H7 (cell line): ENCODE data around the gene SRBD1. TPM values are rescaled to one million over a fixed set of nuclear protein-coding genes. Genes with fewer than 3 reads are reported as not detected.
A peak's percentile ranks its signal among the peaks of the same experiment; 100 is the strongest.

ENCODE experiments used
- DNase-seq: peaks from one replicate; pipeline ENCODE4 v3.0.0; 2012
- H3K27me3 ChIP-seq: 2 replicates; pipeline ENCODE4 v1.6.0; 2011; ENCODE audit warnings: mild to moderate bottlenecking, low read length; ENCODE audit not compliant: control insufficient read depth, insufficient read depth
- H3K36me3 ChIP-seq: replicated peaks from 2 replicates; pipeline ENCODE4 v1.5.1; 2011; ENCODE audit warnings: low read length; ENCODE audit not compliant: control insufficient read depth, insufficient read depth
- H3K4me3 ChIP-seq: 2 replicates; pipeline ENCODE4 v1.5.1; 2011; ENCODE audit warnings: low read depth, mild to moderate bottlenecking, control low read depth, low read length, moderate library complexity; ENCODE audit not compliant: insufficient read depth
- total RNA-seq: library from RNA; depleted of rRNA; stranded (reverse); fragments of >200 nt; shearing (Covaris generic); gene quantifications from 2 replicates; pipeline ENCODE4 v1.2.3, GENCODE V29; 2014

Gene SRBD1
- total RNA-seq, 1 experiment from 2014 or later: 22.2 TPM

DNA sequence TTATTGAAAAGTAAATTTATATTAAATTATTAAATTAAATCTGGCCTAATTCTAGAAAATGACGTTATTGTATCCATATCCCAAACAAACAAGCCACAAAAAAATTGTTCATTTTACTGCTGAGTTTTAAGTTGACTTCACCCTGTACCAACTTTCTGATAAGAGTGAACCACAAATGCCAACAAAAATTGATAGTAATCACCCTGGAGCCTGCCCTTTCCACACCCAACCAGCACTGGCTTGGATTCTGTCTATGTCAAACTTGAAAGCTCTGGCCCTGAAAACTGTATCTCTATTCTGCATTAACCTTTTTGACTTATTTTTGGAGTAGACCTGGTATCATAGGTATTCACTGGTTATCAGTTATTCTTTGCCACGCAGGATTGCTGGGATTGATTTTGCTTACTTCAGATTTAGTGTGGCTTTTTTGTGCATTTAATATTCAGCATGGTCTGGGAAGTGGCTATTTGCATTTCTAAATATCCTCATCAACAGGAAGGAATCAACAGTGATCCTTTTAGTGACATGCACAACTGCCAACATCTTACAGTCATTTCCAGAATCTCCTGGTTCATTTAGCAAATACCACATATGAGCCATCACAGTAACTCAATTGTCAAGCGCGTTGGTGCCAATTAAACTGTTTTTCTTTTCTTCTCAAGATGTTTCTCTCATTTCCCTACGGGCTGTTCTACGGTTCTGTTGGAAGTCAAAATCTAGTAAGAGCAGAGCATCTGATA is 11.4 kb upstream of the SRBD1 start:
- H3K27me3 ChIP-seq: no peaks in the 10 kb centered on the region
- no peak overlapping the region for H3K4me3 ChIP-seq
- no peak for DNase-seq
- no peaks in the 10 kb centered on the region for H3K36me3 ChIP-seq

DNA sequence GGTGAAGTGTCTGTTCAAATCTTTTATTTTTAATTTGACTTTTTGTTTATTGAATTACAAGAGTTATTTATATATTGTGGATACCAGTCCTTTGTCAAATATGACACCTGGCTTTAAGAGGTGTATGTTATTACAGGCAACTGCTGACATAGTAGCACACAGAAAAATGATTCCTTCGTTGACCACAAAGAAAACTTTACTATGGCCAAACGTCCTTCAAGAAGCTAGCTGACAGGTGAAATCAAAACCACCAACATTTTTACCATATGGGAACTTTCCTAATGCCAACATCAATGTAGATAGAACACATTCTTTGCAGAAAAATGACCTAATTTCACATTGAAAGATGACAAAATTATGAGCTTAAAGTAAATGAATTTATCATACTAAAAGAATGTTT is 6.4 kb upstream of the SRBD1 start:
- Histone ChIP-seq H3K4me3 (no peak overlapping the region), H3K36me3 (no peaks in the 10 kb centered on the region), H3K27me3 (no peaks in the 10 kb centered on the region)
- no peak for DNase-seq

DNA sequence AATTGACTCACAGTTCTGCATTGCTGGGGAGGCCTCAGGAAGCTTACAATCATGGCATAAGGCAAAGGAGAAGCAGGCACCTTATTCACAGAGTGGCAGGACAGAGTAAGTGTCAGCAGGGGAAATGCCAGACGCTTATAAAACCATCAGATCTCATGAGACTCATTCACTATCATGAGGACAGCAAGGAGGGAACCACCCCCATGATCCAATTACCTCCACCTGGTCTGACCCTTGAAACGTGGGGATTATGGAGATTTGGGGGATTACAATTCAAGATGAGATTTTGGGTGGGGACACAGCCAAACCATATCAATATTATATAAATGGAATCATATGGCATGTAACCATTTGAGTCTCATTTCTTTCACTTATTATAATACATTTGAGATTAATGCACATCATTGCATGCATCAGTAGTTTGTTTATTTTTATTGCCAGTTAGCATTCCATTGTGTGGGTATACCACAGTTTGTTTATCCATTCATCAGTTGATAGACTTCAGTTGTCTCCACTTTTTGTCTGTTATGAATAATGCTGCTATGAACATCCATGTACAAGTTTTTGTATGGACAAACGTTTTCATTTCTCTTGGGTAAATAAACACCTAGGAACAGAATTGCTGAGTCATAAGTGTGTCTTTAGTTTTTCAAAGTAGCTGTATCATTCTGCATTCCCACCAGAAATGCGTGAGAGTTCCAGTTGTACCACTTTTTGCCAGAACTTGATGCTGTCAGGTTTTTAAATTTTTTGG is 5.8 kb upstream of the SRBD1 start:
- Histone ChIP-seq H3K36me3 (no peaks in the 10 kb centered on the region), H3K4me3 (no peak overlapping the region), H3K27me3 (no peaks in the 10 kb centered on the region)
- DNase-seq: no peak

DNA sequence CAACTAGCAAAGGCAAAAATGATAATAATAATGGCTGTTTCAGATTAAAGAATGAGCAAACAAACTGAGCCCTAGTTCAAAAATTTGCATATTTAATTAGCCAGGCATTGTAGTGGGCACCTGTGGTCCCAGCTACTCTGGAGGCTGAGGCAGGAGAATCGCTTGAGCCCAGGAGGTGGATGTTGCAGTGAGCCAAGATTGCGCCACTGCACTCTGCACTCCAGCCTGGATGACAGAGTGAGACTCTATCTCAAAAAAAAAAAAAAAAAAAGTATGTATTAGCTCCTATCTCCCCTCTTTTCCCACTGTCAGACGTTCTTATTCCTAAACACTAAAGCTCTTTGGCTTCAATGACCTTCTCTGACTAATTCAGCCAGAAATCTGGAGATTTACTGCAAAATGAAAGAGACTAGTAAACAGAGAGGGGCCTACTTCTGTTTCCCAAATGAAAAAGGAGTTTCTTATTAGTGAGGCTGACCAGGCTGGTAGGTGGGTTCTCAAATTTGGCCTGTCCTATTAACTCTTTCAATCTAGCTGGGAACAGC is 3.9 kb upstream of the SRBD1 start:
- Histone ChIP-seq H3K27me3 (no peaks in the 10 kb centered on the region), H3K4me3 (no peak overlapping the region), H3K36me3 (no peaks in the 10 kb centered on the region)
- no peak for DNase-seq

DNA sequence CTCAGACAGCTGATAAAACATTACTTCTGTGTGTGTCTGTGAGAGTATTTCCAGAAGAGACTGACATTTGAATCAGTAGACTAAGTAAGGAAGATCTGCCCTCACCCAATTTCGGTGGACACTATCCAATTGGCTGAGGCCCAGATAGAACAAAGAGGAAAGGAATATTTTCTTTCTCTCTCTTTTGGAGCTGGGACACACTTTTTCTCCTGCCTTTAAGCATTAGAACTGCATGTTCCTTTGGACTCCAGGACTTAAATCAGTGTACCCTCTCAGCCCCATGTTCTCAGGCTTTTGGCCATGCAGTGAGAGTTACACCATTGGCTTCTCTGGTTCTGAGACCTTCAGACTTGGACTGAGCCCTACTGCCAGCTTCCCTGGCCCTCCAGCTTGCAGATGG is 3.3 kb upstream of the SRBD1 start:
- no peak overlapping the region for H3K4me3 ChIP-seq
- no peaks in the 10 kb centered on the region for H3K27me3 ChIP-seq
- DNase-seq: no peak
- H3K36me3 ChIP-seq: no peaks in the 10 kb centered on the region

DNA sequence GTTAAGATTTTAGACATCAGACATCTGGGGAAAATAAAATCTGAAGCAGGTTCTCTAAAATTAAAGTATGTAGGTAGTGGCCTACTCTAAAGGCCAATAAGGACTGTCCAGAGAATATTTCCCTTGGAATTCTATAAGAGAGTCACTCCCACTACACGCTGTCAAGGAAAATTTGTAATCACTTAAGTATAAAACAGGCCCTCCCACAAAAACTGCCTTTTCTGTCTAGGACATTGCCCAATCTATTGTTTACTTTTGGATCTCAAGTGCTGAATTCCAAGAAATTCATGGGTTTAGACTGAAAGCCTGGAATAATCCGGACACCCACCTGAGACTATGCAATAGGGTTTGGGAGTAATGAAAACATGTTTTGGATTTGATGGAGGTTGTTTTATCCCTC is 1.7 kb upstream of the SRBD1 start:
- DNase-seq: no peak
- Histone ChIP-seq H3K36me3 (no peaks in the 10 kb centered on the region), H3K4me3 (no peak overlapping the region), H3K27me3 (no peaks in the 10 kb centered on the region)

DNA sequence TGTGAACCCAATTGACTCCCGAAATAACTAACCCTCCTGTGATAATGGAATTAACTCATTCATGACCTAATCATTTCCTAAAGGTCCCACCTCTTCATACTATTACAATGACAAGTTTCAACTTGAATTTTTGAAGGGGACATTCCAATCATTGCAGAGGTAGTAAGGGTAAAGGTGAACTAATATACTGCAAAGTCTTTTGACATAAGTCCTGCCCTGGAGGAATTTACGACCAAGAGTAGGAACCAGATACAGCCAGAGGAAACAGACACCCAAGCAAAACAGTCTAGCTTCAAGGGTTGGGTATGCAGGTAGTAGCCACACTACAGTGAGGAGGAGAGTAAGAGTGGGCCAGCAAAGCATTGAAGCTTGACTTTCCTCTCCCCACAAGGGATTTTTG is 1.2 kb upstream of the SRBD1 start:
- Histone ChIP-seq H3K27me3 (no peaks in the 10 kb centered on the region), H3K36me3 (no peaks in the 10 kb centered on the region), H3K4me3 (no peak overlapping the region)
- DNase-seq: no peak

DNA sequence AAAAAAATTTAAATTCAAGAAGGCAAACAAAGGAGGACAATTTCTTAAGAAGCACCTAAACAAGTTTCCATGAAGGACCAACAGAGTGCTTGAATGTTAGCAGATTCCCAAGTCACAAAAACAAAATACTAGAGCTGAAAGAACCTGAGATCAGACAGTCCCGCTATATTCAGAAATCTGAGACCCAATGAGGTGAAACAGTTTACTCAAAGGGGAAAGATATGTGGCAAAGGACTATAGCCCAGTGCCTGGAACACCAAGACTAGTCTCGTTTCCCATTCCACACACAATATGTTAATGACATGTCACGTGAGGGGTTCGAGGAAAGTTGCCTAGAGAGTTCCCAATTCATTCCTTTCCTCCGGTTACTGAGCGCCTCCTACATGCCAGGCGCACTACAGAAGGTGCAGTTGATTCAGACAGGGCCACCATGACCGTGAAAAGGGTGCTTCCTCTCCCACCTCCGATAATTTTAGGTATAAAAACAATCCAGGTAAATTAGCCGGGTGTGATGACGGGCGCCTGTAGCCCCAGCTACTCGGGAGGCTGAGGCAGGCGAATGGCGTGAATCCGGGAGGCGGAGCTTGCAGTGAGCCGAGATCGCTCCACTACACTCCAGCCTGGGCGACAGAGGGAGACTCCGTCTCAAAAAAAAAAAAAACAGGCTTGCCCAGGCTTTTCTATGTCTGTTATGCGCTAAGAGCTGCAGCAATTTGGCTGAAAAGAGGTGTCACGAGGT is 617 bp downstream of the SRBD1 start:
- H3K27me3 ChIP-seq: no peaks in the 10 kb centered on the region
- no peaks in the 10 kb centered on the region for H3K36me3 ChIP-seq
- DNase-seq: peak; percentile 56
- peak overlapping the region; percentile 83 for H3K4me3 ChIP-seq

DNA sequence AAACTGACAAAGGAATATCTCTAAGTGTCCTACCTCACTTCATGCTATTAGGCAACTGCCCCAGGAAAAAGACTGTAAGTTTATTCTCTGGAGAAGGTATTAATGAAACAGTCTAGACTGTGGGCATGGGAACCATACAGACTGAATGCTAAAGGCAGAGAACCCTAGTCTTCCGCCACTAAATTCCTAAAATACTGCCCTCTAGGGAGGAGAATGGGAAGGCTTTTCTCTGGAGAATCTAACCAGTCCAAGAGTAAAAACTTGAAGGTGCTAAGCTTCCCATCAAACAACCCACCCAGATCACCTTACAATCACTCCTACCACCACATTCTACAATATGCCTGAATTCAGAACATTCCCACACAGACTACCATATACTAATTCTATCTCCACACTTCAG is 3.4 kb downstream of the SRBD1 start:
- peak; percentile 57 for DNase-seq
- no peak overlapping the region for H3K4me3 ChIP-seq
- H3K27me3 ChIP-seq: no peaks in the 10 kb centered on the region

DNA sequence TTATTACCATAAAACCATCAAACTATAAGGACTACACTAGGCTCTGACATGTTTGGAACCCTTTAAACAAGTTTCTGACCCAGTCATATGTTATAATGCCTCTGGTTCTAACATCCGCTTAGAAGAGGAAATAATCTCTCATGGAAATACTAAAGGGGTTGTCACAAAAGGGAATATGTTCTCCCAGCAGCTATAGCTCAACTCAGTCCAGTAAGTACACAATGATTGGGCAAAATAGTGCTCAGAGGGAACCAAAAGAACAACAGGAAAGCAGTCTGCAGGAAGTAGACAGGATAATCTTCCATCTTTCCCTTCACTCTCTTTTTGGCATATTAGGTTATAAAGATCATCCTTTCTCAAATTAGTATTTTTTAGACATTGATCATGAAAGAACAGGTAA is 4.3 kb downstream of the SRBD1 start:
- Histone ChIP-seq H3K4me3 (no peak overlapping the region), H3K36me3 (no peaks in the 10 kb centered on the region; the same call in 1 of the 2 replicates), H3K27me3 (no peaks in the 10 kb centered on the region)
- no peak for DNase-seq

More for the DNA sequence above, 3.4 kb downstream of the SRBD1 start:
- H3K36me3 ChIP-seq: no peaks in the 10 kb centered on the region; the same call in 1 of the 2 replicates

DNA sequence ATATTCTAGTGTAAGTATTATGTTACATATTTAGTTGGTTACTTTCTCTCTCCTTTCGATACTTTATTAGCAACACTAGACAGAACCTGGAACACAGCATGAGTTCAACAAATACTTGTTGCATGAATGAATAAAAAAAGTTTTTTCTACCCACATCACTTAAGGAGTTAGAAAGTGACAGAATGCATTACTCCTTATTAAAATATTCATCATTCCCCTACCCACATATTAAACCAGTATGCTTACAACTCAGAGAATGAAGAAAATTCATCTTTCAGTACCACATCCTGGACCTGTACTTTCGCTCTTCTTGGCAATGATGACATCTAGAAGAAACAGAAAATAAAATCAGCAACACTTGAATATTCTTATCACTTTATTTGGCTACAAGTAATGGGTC is 6.0 kb downstream of the SRBD1 start:
- DNase-seq: no peak
- H3K36me3 ChIP-seq: peaks cover 6% of the 10 kb centered on the region
- no peak overlapping the region for H3K4me3 ChIP-seq
- no peaks in the 10 kb centered on the region for H3K27me3 ChIP-seq

DNA sequence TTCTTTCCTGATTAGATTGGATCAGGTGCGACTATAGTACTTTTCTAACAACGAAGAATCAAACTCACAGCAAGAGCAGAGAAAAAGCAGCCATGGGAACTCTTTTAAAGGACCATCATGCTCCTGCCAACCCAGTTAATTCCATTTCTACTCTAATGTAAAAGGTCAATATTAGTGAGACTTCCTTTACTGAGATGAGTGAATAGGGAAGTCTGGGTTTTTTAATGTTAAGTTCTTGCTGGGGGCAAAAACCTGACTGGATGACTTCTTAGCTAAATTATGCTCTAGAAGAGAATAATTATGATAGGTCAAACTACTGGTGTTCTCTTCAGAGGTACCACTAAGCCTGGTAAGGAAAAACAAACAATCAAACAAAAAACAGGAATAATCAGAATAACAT is 8.4 kb downstream of the SRBD1 start:
- no peak for DNase-seq
- Histone ChIP-seq H3K27me3 (no peaks in the 10 kb centered on the region), H3K4me3 (no peak overlapping the region), H3K36me3 (peaks cover 9% of the 10 kb centered on the region)

DNA sequence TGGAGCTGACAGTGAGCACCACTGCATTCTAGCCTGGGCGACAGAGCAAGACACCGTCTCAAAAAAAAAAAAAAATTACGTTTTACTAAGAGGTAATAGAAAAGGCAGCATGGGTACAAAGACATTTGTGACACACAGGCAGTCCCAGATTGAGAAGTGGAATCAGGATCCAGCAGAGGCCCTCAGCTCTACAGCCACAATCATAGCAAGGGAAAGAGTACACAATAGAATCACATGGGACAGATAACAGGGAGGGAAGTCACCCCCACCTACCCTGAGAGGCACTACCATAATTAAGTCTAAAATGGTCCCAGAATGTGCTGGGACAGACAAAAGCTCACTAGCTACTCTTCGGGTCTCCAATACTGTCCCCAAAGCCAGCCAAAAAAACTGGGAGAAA is 12.5 kb downstream of the SRBD1 start:
- H3K27me3 ChIP-seq: no peaks in the 10 kb centered on the region
- no peak overlapping the region for H3K4me3 ChIP-seq
- peaks cover 9% of the 10 kb centered on the region for H3K36me3 ChIP-seq
- no peak for DNase-seq

DNA sequence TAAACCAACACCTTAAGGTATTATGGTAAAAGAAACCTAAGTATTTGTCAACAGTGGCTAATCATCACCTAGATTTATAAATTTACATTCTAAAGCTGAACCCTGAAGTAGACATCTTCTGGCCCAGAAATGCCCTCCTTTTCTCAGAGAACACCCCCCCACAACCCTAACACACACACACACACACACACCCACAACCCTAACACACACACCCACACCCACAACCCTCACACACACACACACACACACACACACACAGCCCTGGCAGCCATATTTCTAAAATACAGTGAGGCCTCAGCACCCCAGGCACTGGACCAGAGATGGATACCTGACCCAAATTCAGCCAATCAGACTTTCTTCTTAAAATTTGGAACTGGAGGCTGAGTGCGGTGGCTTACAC is 14.3 kb downstream of the SRBD1 start:
- Histone ChIP-seq H3K36me3 (peaks cover 9% of the 10 kb centered on the region), H3K4me3 (no peak overlapping the region), H3K27me3 (no peaks in the 10 kb centered on the region)
- DNase-seq: no peak
